Bronchial epithelial cell (primary cell): ENCODE measurements around the gene LLCFC1. TPM values are rescaled to one million over a fixed set of nuclear protein-coding genes. Genes with fewer than 3 reads are reported as not detected.
A peak's percentile ranks its signal among the peaks of the same experiment; 100 is the strongest.

Source experiments
- DNase-seq: peaks from one replicate; pipeline ENCODE4 v3.0.0-alpha.2; 2010; ENCODE audit warnings: low read depth
- FAIRE-seq: peaks from 2 replicates; lab custom pipeline; 2011; peaks lifted over from hg19 to GRCh38; lab: Jason Lieb, UNC
- H3K27me3 ChIP-seq: 2 replicates; pipeline ENCODE4 v1.5.1; 2011; ENCODE audit warnings: low read length; ENCODE audit not compliant: control insufficient read depth, insufficient read depth
- H3K36me3 ChIP-seq: 2 replicates; pipeline ENCODE4 v1.5.1; 2011; ENCODE audit warnings: low read length; ENCODE audit not compliant: control insufficient read depth, insufficient read depth
- H3K4me3 ChIP-seq: 2 replicates; pipeline ENCODE4 v1.5.1; 2011; ENCODE audit warnings: mild to moderate bottlenecking, low read depth, low read length, control low read depth
- CTCF ChIP-seq: IDR thresholded peaks from 2 replicates; pipeline ENCODE4 v1.5.1; 2011; ENCODE audit warnings: mild to moderate bottlenecking, moderate library complexity, low read length, control low read depth, inconsistent platforms; ENCODE audit not compliant: insufficient read depth, severe bottlenecking
- total RNA-seq: library from RNA; depleted of rRNA; stranded (reverse); fragments of >200 nt; gene quantifications from 2 replicates; pipeline ENCODE4 v1.2.1, GENCODE V29; 2014

The LLCFC1 gene
- total RNA-seq, 1 donor from 2014 or later: not detected

GRCh38 chr7:142906643-142907042 lies 32.6 kb upstream of the LLCFC1 start:
- Histone ChIP-seq H3K27me3 (no peaks in the 10 kb centered on the region), H3K36me3 (no peaks in the 10 kb centered on the region), H3K4me3 (no peak overlapping the region)
- FAIRE-seq (no peak), DNase-seq (no peak)
- no peak for TF ChIP-seq CTCF

GRCh38 chr7:142908290-142908689 lies 31.0 kb upstream of the LLCFC1 start:
- Histone ChIP-seq H3K36me3 (no peaks in the 10 kb centered on the region), H3K27me3 (no peaks in the 10 kb centered on the region), H3K4me3 (no peak overlapping the region)
- FAIRE-seq (no peak), DNase-seq (no peak)
- no peak for TF ChIP-seq CTCF

- H3K36me3 ChIP-seq: no peaks in the 10 kb centered on the region
- FAIRE-seq: no peak
- H3K27me3 ChIP-seq: no peaks in the 10 kb centered on the region
- DNase-seq: peak; percentile 67
- no peak overlapping the region for H3K4me3 ChIP-seq
- TF ChIP-seq CTCF: peak; percentile 49
These were observed 30.1 kb upstream of the LLCFC1 start for GRCh38 chr7:142908921-142909890.

DNA sequence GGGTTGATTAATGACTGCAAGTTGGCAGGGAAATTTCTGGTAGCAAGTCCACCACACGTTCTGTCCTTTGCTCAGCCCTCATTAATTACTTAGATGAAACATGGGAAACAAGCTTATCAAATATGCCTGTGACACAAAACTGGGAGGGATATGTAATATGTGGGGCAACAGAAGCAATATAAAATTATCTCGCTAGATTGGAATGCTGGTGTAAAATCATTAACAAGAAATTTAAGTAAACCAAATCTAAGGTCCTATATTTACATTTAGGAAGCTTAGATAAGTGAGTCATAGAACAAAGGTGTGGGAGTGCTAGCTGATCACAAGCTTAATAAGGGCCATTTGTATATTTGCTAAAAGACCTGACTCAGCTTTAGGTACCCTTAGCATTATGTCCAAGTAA lies 29.3 kb upstream of the LLCFC1 start:
- Histone ChIP-seq H3K4me3 (no peak overlapping the region), H3K36me3 (no peaks in the 10 kb centered on the region), H3K27me3 (no peaks in the 10 kb centered on the region)
- TF ChIP-seq CTCF: no peak
- DNase-seq: peak; percentile 82
- FAIRE-seq: no peak

DNA sequence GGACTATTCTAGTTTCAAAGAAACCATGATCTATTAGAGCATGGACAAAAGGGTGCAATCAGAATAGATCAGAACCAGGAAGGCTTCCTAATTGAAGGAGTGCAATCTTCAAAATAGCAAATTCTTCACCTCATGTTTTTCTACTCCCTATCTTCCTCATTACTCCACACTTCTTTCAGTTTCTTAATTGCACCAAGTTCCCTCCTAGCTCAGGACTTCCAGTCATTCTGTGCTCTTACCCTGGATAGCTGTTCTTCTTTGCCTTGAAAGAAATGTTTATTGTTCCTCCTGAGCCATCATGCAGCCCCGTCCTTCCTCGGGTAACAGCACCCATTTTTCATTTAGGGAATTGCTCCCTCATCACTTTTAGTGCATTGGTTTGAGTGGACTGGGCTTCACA lies 28.8 kb upstream of the LLCFC1 start:
- FAIRE-seq (no peak), DNase-seq (no peak)
- Histone ChIP-seq H3K36me3 (no peaks in the 10 kb centered on the region), H3K4me3 (no peak overlapping the region), H3K27me3 (no peaks in the 10 kb centered on the region)
- no peak for TF ChIP-seq CTCF

DNA sequence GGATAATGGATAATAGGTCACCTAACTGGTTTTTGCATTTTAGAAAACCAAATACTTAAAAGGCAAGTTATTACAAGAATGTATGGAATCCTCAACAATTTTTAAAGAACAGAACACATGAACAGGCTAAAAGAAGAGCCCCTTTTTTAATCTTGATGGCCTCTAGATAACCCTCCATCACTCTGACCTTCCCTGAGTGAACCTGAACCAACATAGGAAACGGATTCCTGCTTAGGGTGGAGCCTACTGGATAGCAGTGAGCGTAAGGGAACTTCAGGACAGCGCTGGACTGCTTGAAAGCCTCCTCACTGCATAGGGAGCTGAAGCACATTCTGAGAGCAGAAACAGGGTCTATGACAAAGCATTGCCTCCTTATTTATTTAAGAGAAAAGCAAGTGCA lies 26.2 kb upstream of the LLCFC1 start:
- FAIRE-seq: no peak
- Histone ChIP-seq H3K4me3 (no peak overlapping the region), H3K36me3 (no peaks in the 10 kb centered on the region), H3K27me3 (no peaks in the 10 kb centered on the region)
- DNase-seq: no peak
- no peak for TF ChIP-seq CTCF
